Measurements from ENCODE around the gene SLC6A13.
"Not testable (repeated sequence)": the region's sequence is repeated elsewhere in the genome, so short reads cannot be mapped to it uniquely, and the experiment has no call there.

The SLC6A13 gene

DNA sequence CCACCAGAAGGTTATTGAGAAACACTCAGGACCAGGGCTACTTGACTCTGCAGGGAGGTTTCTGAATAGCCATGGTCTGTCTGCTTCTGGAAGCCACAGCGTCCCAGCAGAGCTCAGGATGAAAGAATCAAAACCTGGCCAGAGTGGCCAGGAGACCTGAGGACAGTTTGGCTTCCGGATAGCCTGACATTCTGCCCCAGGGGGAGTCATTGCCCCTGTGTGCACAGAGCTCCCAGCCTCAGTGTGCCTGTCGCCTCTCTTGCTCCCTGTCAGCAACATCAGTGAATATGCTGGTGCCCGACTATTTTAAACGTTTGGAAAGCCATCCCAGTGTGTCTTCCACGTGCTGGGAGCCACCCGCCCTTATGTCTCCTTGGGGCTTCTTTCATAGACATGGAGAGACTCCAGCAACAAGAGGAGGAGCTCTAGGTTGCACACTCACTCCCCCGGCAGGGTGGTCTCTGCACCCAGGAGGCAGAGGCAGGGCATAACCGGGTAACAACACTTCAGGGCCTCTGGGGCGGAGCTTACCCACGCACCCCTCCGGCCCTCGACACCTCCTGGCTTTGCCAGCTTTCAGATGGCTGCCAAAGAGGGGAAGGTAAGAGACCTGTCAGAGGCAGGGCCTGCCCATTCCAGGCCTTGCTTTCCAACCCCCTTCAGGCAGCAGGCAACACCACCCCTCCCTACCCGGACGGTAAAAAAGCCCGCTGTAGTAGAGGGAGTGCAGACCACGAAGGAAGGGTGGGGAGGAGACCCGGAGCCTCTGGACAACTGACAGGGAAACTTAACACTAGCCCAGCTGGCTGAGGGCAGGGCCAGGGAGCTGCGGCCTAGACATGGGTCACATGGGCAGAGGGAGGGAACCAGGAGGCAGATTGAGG lies 29.7 kb downstream of the SLC6A13 start:
- DNase-seq: no peak

DNA sequence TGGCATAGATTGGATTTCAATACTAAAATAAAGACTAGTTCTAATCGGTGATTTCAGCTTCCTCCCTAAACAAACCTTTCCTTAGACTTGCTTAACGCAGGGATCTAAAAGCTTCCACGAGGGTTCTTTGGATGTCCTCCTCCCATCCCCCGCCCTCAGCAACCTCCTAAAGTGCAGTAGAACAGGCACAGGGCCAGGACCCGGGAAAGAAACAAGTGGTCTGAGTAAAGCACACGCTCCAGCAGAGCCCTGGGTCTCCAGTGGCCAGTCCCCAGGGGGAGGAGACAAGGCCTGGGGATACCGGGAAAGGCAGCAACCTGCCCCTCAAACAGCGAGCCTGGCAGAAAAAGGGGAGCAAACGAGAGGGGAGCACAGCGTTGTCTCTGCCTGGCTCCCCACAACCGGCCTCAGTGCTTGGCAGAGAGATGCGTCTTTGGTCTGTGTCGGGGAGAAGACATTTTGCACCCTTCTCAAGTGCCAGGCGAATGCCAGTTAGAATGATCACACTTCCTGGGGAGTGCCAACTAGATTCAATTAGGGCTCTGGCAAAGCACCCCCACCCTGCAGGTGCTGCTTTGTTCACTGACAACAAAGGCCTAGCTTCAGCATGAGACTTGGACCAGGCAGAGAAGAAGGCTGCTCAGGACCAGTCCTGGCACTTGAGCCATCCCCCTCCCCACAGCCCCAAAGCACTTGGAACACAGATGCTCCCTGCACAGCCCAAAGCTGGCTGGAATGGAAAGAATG lies 31.5 kb downstream of the SLC6A13 start:
- no peak for DNase-seq

DNA sequence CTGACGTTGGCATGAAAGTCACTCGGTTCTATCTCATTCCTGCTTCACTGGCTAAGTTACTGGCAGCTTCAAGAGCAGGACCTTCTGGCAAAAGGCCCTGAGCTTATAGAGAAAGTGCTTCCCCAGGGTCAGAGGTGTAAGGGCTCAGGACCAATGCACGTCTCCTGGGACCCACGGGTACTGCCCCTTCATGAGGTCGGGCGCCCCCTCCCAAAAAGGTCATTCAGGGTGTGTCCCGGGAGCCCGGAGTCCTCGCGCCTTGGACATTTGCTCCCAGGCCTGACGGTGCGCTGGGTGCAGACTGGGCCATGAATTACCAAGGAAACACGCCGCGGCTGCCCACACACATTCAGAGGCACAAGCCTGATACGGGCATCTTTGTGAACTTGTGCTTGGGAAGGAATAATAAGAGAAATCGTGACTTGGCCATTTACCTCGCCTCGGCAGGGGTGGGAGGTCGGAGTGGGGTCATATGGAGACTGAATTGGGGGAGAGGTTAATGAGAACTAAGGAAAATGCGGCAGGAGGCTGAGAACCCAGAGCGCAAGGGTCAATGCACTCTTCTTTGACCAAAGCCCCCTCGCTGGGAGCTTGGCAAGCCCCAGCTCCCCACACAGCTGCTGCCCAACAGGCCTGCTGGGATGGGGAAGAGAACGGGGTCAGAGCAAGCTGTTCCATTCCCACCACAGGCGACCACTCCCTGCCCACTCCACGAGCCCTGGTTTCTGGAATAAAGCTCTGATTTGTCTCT lies 33.0 kb downstream of the SLC6A13 start:
- DNase-seq: no peak

DNA sequence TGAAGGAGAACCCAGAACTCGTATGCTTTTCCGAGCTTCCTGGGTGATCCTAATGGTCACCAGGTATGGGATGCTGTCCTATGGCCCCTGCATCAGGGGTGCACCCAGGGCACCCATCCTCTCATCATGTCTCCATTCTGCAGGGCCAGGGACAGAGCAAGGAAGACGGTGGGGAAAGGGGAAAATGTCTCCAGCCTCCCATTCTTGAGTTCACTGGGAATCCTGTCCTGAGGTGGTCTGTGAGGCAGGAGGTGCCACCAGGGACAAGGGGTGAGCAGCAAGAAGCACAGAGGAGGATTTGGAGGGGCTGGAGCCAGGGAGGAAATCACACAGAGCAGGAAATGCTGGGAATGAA lies 33.8 kb downstream of the SLC6A13 start:
- DNase-seq: no peak

DNA sequence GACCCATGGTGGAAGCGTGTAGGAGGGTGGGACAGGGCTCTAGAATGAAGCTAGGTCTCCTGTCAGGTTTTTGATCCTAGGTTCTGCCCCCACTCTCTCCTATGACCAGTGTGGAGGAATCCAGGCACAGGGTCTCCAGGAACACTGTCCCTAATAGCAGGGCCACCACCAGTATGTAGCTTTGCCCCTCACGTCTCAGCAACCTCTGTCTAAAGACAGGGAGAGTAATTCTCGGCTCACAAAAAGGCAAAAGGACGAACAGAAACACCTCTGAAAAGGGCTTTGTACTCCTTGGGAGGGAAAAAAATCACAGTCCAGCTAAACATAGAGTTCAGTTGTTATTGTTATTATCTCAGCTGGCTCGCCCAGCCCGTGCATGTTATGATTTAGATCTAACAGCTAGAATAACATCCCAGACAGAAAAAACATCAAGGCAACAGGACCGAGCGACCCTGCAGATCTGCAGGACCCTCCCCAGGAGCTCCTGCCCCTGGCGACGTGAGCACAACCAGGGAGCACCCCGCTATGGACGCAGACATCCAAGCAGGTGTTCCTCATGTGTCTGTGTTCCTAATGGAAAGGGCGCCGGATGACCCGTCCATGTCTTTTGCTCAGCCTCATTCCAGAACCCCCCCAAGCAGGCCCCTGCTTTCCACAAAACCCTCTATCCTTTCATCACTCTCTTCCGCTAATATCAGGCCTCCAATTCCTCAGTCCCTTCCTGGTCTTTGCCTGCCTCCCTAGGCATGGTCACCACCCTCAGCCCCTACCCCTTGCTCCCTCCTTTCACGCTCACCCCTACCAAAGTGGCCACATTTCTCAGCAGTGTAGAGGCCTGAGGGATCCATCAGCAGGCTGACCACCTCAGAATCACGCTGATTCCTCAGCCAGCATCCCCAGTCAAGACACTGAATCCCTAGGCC lies 34.5 kb downstream of the SLC6A13 start:
- DNase-seq: no peak

DNA sequence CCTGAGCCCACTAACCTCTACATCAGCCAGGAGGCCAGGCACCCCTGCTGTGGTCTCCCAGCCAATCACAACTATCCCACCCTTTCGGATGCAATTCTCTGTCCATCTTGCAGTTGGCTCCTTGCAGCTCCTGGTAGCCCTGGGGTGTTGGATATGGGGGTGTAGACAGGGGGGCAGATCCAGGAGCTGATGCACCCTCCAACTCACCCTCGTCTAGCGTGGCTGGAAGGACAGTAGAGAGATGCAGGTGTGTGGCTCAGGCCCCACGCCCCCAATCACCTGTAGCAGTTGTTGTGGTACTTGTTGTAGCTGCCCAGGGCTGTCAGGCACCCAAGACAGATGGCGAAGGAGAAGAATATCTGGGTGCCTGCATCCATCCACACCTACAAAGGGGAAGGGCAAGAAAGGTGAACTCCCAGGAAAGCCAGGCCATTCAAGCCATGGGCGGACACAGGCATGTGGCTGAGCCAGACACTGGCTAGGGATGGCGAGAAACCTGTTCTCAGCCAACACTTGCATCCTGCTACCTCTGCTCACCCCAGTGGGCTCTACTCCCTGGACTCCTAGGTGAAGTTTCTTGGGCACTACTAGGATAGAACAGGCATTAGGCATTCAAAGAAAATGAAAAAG lies 35.2 kb downstream of the SLC6A13 start:
- DNase-seq: no peak

DNA sequence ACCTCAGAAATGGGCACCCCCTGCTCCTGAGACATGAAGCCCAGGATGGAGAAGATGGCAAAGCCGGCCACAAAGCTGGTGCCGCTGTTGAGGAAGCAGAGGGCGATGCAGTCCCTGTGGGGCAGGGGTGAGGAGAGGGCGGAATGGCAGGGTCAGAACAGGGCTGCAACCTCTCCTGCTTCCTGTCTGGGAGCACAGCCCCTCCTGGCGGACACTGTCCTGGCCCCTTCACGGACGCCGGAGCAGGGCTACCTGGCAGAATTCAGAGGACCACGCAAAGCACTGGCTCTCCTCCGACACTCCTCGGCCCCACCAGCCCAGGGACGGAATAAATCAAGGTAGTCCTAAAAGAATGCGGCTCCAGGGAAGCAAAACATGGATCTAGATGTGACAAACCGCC lies 36.2 kb downstream of the SLC6A13 start:
- DNase-seq: no peak

DNA sequence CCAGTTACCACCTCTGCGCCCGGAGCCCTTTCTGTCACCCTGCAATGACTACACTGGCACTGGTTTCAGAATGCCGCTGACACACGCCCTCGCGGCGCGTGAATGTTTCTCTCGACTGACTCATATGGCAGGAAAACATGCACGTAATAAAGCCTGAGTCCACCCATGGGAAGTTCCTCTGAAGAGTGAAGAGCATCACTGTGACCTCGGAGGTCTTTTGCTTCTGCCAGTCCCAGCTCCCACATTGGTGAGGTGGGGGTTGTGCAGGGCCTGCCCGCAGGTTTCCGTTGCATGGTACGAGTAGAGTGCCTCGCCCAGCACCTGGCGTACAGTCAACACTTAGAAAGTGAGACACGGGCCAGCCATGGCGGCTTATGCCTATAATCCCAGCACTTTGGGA lies 37.6 kb downstream of the SLC6A13 start:
- DNase-seq: no peak

DNA sequence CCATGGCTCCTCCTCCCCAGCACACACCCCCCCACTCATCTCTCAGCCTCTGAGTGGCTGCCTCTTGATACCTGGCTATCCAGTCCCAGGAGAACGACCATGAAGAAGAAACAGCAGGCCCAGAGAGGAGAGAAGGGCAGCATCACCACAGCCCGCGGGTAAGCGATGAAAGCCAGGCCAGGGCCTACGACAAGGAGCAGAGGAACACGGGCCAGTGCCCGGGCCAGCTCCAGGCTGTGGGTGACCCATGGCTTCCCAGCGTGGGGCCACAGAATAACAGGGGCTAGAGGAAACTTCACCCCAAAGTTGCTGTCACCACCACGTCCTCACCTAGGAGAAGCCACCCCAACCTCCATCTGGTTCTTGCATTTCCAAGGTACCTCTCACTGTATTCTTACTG lies 38.3 kb downstream of the SLC6A13 start:
- DNase-seq: no peak

DNA sequence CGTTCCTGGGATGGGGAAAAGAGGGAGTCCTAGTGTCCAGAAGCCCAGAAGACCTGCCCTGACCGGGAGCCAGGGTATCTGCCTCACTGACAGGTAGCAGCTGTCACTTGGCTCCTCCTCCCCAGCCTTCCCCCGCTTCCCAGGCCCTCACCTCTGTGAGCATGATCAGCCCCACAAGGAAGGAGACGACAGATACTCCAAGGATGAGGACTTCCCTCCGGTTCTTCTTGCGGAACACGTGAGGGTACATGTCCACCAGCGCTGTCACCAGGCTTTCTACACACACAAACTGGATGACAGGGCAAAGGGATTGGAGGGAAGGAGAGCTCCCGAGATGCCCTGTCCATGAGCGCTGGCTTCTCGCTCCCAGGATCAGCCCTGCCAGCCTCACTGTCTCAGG lies 38.8 kb downstream of the SLC6A13 start:
- DNase-seq: no peak

DNA sequence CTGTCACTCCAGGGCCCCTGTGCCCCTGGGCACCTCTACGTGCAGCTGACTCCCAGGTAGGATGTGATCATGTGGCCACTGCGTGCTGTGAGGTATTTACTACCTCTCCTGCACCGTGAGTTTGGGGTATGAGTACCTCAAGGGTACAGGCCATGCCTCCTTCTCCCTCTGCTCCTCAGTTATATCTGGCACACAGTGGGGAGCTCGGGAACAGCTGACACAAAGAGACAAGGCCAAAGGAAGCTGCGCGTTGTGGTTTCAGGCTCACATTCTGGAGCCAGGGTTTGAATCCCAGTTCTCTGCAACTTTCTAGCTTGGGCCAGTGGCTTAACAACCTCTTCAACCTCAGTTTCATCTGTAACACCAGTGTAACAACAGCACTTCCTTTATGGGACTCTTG lies 40.9 kb downstream of the SLC6A13 start:
- DNase-seq: no peak

DNA sequence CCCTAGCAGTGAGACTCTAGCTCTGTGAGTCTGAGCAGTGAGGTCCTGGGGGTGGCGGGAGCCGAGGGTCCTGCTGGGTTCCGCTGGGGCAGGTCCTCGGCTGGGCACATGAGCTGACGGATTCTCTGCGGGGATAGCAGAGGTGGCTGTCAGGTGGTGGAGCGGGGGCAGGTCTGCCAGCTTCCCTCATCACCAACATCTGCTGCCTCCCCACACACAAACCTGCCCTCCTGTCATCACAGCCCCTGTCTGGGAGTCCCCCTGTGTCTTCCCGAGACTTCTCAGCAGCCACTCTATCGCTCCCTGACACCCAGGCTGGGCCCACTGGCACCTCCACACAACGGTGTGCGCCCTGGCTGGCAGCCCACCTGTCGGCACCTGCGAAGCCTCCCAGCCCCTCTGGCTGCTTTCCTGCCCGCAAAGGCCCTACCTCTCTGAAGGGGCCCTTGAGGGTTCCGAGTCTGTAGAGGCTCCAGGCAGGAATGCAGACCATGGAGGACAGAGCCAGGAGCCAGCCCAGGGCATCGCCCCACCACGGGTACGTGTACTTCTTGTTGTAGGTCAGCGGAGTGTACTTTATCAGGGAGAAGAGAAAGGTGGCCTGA lies 41.6 kb downstream of the SLC6A13 start:
- DNase-seq: no peak

DNA sequence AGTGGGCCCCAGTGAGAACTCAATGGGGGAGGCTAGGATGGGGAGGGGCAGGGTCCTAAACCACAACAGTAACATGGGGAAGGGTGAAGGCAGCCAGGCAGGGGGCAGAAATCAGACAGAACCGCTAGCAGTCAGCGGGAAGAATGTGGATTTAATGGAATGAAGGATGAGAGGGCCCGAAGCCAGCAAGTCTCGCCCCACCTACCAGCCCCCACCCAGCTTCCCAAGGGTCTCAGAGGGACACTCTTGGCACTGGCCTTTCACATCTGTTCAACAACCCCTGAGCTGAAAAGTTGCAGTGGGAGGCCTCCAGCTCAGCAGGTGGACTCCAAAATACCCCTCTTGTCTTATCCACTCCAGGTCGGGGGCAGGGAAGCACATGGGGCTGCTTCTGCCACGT lies 42.1 kb downstream of the SLC6A13 start:
- no peak for DNase-seq

DNA sequence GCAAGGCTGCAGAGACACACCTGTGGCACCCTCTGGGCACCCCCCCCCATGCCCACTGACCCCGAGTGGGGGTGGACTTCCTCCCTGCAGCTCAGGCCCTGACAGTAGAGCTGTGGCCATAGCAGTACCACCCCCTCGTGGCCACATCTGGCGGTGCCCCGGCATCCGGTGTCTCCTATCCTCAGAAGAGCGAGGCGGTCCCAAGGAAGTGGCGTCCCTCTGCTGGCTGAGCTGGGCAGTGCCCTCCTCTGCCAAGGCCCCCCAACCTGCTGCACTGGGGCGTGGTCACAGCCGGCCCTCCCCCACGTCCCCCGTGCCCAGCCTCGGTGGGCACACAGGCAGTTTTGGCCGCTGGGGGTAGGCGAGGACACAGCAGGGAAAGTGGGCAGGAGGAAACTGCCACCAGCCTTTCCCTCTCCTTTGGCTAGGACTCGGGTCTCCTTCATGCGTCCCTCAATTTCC lies 42.7 kb downstream of the SLC6A13 start:
- DNase-seq: no peak

DNA sequence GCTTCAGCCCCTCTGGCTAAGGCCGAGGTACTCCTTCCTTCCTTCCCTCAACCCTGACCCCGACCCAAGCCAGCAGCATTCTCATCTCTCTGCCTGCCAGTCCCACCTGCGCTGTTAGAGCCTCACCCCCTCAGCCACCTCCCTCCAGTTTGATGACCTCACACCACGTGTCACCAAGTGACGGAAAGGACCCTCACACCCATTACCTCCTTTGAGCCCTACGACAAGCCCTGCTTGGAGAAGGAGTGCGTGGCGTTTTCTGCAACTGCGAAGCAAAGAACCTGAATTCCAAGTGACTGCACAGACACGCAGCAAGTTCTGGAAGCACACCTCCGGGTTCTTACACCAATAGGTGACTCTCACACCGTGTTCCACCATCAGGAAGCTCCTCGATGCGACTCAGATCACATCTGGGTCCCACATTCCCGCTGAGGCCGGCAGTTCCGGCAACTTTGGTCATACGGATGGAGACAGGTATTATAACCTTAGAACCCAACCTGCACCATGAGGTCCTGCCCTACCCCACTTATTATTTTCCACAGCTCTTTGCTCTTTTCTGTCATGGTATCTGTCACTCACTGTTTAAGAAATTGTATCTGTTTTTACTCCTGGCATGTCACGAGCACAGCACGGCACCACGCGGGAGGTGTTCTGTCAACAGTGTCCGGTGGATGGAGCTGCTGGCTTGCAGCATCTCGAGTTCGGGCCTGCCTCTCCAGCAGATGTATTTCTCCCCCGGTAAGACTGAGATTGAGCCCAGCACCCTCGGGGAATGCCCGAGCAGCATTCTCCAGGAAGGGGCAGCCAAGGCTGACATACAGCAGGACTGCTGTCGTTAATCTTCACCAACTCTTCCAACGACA lies 43.7 kb downstream of the SLC6A13 start:
- DNase-seq: no peak

DNA sequence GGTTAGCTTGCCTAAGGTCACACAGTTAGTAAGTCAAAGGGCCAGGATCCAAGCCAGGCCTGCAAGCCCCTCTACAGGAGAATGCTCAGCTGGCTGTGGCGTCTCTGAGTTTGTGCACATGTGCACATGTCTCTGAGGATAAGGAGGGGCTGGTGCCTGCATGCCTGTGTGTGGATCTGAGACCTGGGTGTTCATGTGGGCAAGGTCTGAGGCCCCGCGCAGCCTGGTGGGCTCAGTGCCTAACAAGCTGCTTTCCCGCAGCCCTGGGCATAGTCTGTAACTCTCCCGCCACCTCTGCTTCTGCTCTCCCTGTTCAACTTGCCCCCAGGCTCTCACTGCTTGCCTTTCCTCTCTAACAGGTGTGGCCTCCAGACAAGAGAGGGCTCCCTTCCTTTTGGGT lies 44.4 kb downstream of the SLC6A13 start:
- DNase-seq: no peak

DNA sequence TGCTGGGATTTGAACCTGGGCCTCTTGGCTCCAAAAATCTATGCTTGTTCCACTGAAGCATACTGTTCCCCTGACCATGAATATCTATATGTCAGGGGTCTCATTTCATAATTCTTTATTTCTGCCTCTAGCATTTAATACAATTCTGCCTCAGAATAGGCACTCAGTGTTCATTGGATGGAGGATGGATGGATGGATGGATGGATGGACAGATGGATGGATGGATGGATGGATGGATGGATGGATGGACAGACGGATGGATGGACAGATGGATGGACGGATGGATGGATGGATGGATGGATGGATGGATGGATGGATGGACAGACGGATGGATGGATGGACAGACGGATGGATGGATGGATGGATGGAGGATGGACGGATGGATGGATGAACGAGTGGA lies 45.6 kb downstream of the SLC6A13 start:
- not testable (repeated sequence) for DNase-seq

DNA sequence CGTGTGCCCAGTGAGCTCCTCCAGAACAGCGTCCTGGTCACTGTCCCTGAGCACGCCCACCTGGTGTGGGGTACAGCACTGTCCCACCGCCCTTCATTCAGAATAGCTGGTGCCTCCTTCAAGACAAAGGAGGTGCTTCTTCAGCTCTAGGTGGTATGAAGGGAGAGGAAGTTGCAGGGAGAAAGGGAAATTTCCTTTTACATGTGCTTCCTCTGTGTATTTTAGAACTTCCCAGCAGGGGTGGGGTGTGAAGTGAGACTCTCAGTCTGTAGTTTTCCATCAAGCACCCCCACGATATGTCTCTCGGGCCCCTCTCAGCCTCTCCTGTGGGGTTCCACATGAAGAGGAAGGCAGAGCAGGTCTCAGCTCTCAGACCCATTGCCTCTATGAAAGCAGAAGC lies 47.5 kb downstream of the SLC6A13 start:
- DNase-seq: no peak

DNA sequence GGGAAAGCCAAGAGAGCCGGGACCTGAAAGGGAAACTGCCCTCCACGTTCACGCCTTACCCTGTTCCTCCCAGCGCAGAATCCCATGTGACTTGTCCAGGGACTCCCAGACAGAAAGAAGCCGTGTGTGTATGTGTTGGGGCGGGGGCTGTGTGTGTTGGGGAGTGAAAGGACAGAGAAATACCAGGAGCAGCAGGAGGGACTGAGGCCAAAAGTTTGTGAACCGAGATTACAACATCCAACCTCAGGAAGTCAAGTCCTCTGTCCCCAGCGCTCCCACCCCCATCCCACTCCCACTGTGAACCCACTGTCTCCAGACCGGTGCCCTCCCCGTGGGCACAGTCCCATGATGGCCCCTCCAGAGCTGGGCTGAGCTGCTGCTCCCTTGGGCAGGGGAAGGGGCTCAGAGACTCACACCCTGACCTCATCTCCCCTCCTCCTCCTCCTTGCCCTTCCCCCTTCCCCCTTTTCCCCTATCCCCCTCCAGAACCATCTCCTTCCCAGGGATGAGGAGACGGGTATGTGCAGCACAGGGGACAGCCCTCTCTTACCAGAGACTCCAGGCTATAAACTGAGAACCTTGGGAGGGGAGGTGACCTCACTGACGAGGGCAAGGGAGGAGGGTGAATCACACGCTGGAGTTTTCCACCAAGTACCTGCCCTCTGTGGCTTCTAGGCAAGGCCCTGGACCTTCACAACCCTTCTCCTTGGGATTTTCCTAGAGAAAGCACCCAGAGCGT lies 48.5 kb downstream of the SLC6A13 start, which contains the start of gene SLC6A12:
SLC6A12 (minus strand) TSS at position 155 of the 739 bp plus-strand sequence. CDS start 4,171 bp downstream, outside the sequence.
- no peak for DNase-seq

DNA sequence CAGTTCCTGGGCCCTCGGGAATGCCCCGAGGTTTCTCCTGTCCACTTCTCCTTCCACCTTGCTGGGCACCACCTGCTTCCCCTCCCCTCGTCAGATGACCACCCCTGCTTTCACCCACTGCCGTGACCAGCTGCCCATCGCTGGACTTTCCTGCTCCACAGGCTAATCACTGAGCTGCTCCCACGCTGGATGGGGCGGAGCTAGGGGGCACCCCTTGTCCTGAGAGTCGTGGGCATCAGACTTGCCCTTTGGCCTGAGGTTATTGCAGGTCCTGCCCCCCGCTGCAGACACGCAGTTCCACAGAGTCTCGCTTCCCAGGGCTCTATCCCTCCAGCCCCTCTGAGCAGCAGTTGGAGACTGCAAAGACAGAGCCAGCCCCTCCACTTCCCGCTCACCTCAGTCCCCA lies 49.1 kb downstream of the SLC6A13 start:
- DNase-seq: no peak
